Gastroesophageal sphincter (tissue), 4 donors: Measurements from ENCODE around the gene RNF123. TPM values are rescaled to one million over a fixed set of nuclear protein-coding genes. Genes with fewer than 3 reads are reported as not detected.

Experiments
- ATAC-seq: fragments of 150-250 bp; one replicate; pipeline ENCODE4 v1.9.1; 2016; ENCODE audit warnings: mild to moderate bottlenecking, moderate library complexity
- H3K27ac ChIP-seq, 4 donors: fragments of 200-600 bp; sonication (generic) in 3 of 4; 1 replicate in 3 of 4; 2 replicates in 1 of 4; pipeline ENCODE4 v1.5.1; 2016 to 2019
- H3K27me3 ChIP-seq: fragments of 200-600 bp; sonication (generic); one replicate; pipeline ENCODE4 v1.5.1; 2019
- H3K36me3 ChIP-seq, 2 donors: fragments of 200-600 bp; sonication (generic); one replicate each; pipeline ENCODE4 v1.5.1; 2019; ENCODE audit warnings: control low read depth in 1 of 2
- H3K4me1 ChIP-seq, 3 donors: fragments of 200-600 bp; sonication (generic); 1 replicate in 2 of 3; 2 replicates in 1 of 3; pipeline ENCODE4 v1.5.1; 2016 to 2019; ENCODE audit warnings: control low read depth in 2 of 3
- H3K4me3 ChIP-seq, 2 donors: fragments of 200-600 bp; sonication (generic); one replicate each; pipeline ENCODE4 v1.5.1; 2019; ENCODE audit warnings: mild to moderate bottlenecking in 1 of 2, moderate library complexity in 1 of 2
- H3K9me3 ChIP-seq, 3 donors: fragments of 200-600 bp; sonication (generic); one replicate each; pipeline ENCODE4 v1.5.1; 2017 to 2019; ENCODE audit warnings: control low read depth in 2 of 3
- EP300 ChIP-seq: sonication (generic); formaldehyde crosslinking; IDR thresholded peaks from one replicate; pipeline ENCODE4 v1.6.1; 2017; ENCODE audit warnings: antibody characterized with exemption, mild to moderate bottlenecking
- POLR2A ChIP-seq, 2 donors: fragments of 450-650 bp; IDR thresholded peaks; one replicate each; pipeline ENCODE4 v1.6.1; 2017; ENCODE audit warnings: antibody characterized with exemption in 2 of 2, mild to moderate bottlenecking in 2 of 2, moderate library complexity in 1 of 2
- POLR2AphosphoS5 ChIP-seq: sonication (generic); formaldehyde crosslinking; IDR thresholded peaks from one replicate; pipeline ENCODE4 v1.6.1; 2017; ENCODE audit warnings: antibody characterized with exemption
- WGBS, 2 donors: methylation state at CpG; one replicate each; pipeline ENCODE4 v1.1.5; 2018; ENCODE audit warnings: low coverage in 1 of 2; 5-methylcytosine and 5-hydroxymethylcytosine counted together
- total RNA-seq, 4 donors: library from RNA; depleted of rRNA; stranded (reverse); fragments of >200 nt; gene quantifications; one replicate each; pipeline ENCODE4 v1.1.0, GENCODE V29; 2016
- TF ChIP-seq, protein P1 (sequence below), 4 experiments: fragments of 200-600 bp in 2 of 4; fragments of 450-650 bp in 2 of 4; sonication (generic) in 1 of 4; IDR thresholded peaks; one replicate each; pipeline ENCODE4 v1.5.1; 2017 to 2019; ENCODE audit warnings: antibody characterized with exemption in 4 of 4, mild to moderate bottlenecking in 2 of 4, moderate library complexity in 2 of 4

Gene RNF123
- total RNA-seq, 4 donors from 2014 or later, result 18.5 to 31.2 (median 21.8) TPM

DNA sequence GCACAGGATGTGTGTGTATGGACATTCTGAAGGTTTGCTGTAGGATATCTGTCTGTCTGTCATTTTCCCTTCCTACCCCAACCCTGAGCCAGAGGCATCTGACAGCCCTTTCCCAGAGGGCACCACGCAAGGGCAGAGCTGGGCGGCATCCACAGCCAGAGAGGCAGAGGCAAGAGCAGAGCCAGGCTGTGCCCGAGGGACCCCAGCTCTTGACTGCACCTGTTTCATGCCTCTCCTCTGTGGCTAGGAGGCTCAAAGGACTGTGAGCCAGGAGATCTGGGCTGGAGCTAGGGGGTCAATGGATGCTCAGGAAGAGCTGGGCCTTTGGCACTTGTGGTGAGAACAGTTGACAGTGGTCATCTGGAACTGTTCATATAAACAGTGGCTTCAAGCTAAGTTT lies 20.0 kb upstream of the RNF123 start:
- no peak overlapping the region for H3K27ac ChIP-seq
- H3K4me3 ChIP-seq, result no peak overlapping the region
- WGBS, 2 donors, result no CpG with 5 or more reads among the region's 3 CpGs
- no peak for TF ChIP-seq POLR2AphosphoS5
- TF ChIP-seq EP300, result no peak
- TF ChIP-seq, protein P1, sequence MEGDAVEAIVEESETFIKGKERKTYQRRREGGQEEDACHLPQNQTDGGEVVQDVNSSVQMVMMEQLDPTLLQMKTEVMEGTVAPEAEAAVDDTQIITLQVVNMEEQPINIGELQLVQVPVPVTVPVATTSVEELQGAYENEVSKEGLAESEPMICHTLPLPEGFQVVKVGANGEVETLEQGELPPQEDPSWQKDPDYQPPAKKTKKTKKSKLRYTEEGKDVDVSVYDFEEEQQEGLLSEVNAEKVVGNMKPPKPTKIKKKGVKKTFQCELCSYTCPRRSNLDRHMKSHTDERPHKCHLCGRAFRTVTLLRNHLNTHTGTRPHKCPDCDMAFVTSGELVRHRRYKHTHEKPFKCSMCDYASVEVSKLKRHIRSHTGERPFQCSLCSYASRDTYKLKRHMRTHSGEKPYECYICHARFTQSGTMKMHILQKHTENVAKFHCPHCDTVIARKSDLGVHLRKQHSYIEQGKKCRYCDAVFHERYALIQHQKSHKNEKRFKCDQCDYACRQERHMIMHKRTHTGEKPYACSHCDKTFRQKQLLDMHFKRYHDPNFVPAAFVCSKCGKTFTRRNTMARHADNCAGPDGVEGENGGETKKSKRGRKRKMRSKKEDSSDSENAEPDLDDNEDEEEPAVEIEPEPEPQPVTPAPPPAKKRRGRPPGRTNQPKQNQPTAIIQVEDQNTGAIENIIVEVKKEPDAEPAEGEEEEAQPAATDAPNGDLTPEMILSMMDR (IDR thresholded peaks at IDR 0.05), result no peak
- TF ChIP-seq POLR2A (IDR thresholded peaks at IDR 0.05), result no peak
- no peaks in the 10 kb centered on the region for H3K9me3 ChIP-seq
- no peak for ATAC-seq
- H3K36me3 ChIP-seq, result no peaks in the 10 kb centered on the region
- peaks cover 51% of the 10 kb centered on the region for H3K27me3 ChIP-seq
- H3K4me1 ChIP-seq, result peaks cover 0 to 9% (median 4%) of the 10 kb centered on the region in 3 donors

DNA sequence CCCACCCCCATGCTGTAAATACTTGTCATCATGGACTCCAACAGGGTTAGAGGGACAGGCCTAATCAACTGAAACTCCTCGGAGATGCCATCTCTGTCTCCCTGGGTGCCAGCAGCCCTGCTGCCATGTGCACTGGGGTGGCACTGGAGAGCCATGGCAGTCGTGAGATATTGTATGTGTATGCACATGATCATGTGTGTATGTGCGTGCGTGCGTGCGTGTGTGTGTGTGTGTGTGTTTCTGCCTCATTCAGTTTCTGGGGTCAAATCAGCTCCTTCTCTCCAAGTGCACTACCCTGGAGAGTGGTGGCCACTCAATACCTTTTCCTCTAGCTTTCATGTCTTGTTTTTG lies 18.4 kb upstream of the RNF123 start:
- ATAC-seq, result no peak
- Histone ChIP-seq H3K36me3 (peaks cover 0 to 8% of the 10 kb centered on the region in 2 donors), H3K27ac (no peak overlapping the region), H3K4me1 (peaks cover 0 to 25% (median 10%) of the 10 kb centered on the region in 3 donors), H3K9me3 (no peaks in the 10 kb centered on the region), H3K4me3 (no peak overlapping the region), H3K27me3 (peaks cover 36% of the 10 kb centered on the region)
- 72% methylated on average over 6 of the region's 6 CpGs; no CpG with 5 or more reads in 1 of the 2 donors for WGBS, 2 donors
- TF ChIP-seq POLR2AphosphoS5, result no peak
- TF ChIP-seq, protein P1 (IDR thresholded peaks at IDR 0.05), result no peak

DNA sequence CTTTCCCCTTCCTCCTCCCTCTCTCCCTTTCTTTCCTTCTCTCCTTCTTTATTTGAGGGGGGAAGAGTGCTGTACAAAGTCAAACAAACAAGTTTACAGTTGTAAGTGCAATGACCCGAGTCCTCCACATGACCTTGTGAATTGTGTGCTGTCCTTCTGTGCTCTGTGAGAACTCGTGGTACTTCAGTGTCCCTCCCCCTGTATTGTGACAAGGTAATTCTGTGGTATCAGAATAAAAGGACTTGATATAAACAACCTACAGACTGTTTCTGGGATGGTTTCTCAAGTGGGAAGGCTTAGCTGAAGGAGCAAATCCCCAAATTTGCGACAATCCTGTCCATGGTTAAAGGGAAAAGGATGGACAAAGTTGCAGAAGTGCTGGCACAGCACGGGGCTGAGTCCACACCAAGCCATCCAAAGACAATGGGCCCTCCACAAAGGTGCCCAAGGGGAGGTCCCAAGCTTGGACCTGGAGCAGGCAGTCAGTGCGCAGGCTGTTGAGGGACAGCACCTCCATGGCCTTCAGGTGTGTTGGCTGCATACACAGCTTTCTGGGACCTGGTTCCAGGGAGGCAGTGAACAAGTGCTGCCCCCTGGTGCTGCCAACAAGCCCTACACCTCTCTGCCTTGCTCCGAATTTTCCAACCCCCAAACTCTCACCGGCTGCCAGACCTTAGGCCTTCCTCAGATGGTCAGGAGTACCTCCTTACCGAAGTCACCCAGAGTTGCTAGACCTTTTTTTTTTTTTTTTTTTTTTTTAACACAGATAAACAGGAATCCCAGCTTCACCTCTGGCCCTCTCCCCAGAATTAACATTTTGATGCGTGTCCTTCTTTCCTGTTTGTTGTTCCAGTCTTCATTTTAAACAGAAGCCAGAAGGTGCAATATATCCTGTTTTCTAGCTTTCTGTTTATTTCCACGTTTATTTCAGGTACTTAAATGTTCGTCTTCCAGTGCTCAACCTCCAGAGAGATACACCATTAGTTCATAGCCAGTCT lies 17.8 kb upstream of the RNF123 start:
- ATAC-seq, result no peak
- Histone ChIP-seq H3K9me3 (no peaks in the 10 kb centered on the region), H3K36me3 (peaks cover 0 to 15% of the 10 kb centered on the region in 2 donors), H3K27me3 (peaks cover 29% of the 10 kb centered on the region), H3K4me3 (no peak overlapping the region), H3K27ac (no peak overlapping the region), H3K4me1 (peaks cover 0 to 25% (median 10%) of the 10 kb centered on the region in 3 donors)
- TF ChIP-seq EP300 (no peak), POLR2A (IDR thresholded peaks at IDR 0.05) (no peak)
- TF ChIP-seq, protein P1 (IDR thresholded peaks at IDR 0.05), result peak in 3 of 4 experiments; percentile 67 to 84 (median 77)
- WGBS, 2 donors, result 23 to 37% methylated on average over 6 to 10 of the region's 11 CpGs

DNA sequence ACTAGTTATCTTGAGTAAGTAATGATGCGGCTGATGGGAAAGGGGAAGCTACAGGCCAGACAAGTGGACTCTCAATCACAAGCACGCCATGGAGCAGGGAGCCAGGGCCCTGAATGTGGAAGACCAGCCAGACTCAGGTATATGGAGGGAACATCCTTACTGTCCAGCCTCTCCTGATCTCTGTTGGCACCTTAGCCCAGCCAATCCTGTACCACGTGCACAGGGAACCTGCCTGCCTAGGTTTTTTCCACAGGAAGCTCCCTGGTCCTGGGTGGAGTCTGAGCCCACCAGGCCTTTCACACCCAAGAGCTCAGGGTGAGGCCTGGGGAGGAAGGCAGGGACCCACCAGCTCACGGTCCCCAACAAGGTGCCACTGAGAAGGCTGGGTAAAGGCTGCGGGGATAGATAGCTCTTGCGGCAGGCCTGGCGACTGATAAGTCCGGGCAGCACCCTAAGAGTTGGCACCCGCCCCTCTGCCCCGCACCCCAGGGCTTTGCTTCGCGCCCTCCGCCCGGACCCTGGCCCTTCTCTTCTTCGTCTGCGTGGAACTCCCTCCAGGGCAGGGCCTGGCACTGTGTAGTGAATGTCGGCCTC lies 16.1 kb upstream of the RNF123 start:
- no peak for ATAC-seq
- Histone ChIP-seq H3K27me3 (peaks cover 14% of the 10 kb centered on the region), H3K4me1 (peaks cover 0 to 25% (median 10%) of the 10 kb centered on the region in 3 donors), H3K9me3 (no peaks in the 10 kb centered on the region), H3K36me3 (peaks cover 0 to 31% of the 10 kb centered on the region in 2 donors), H3K27ac (peak overlapping the region; percentile 64 to 94 (median 92)), H3K4me3 (peak overlapping the region; percentile 65 to 93)
- WGBS, 2 donors, result no CpG with 5 or more reads among the region's 17 CpGs
- TF ChIP-seq POLR2A (IDR thresholded peaks at IDR 0.05) (no peak), EP300 (no peak), POLR2AphosphoS5 (no peak)
- TF ChIP-seq, protein P1 (IDR thresholded peaks at IDR 0.05), result no peak
